Bronchial epithelial cell (primary cell): Measurements from ENCODE around the gene BCAS4. TPM values are rescaled to one million over a fixed set of nuclear protein-coding genes. Genes with fewer than 3 reads are reported as not detected.
"Not testable (repeated sequence)": the region's sequence is repeated elsewhere in the genome, so short reads cannot be mapped to it uniquely, and the experiment has no call there.

ENCODE experiments used
- DNase-seq: peaks from one replicate; pipeline ENCODE4 v3.0.0-alpha.2; 2010; ENCODE audit warnings: low read depth
- FAIRE-seq: peaks from 2 replicates; lab custom pipeline; 2011; peaks lifted over from hg19 to GRCh38; lab: Jason Lieb, UNC
- H3K27me3 ChIP-seq: 2 replicates; pipeline ENCODE4 v1.5.1; 2011; ENCODE audit warnings: low read length; ENCODE audit not compliant: control insufficient read depth, insufficient read depth
- H3K36me3 ChIP-seq: 2 replicates; pipeline ENCODE4 v1.5.1; 2011; ENCODE audit warnings: low read length; ENCODE audit not compliant: control insufficient read depth, insufficient read depth
- H3K4me3 ChIP-seq: 2 replicates; pipeline ENCODE4 v1.5.1; 2011; ENCODE audit warnings: mild to moderate bottlenecking, low read depth, low read length, control low read depth
- total RNA-seq: library from RNA; depleted of rRNA; stranded (reverse); fragments of >200 nt; gene quantifications from 2 replicates; pipeline ENCODE4 v1.2.1, GENCODE V29; 2014
- TF ChIP-seq, protein P1 (sequence below): IDR thresholded peaks from 2 replicates; pipeline ENCODE4 v1.5.1; 2011; ENCODE audit warnings: mild to moderate bottlenecking, moderate library complexity, low read length, control low read depth, inconsistent platforms; ENCODE audit not compliant: insufficient read depth, severe bottlenecking

BCAS4 gene
- total RNA-seq, 1 donor from 2014 or later: 5.5 TPM

DNA sequence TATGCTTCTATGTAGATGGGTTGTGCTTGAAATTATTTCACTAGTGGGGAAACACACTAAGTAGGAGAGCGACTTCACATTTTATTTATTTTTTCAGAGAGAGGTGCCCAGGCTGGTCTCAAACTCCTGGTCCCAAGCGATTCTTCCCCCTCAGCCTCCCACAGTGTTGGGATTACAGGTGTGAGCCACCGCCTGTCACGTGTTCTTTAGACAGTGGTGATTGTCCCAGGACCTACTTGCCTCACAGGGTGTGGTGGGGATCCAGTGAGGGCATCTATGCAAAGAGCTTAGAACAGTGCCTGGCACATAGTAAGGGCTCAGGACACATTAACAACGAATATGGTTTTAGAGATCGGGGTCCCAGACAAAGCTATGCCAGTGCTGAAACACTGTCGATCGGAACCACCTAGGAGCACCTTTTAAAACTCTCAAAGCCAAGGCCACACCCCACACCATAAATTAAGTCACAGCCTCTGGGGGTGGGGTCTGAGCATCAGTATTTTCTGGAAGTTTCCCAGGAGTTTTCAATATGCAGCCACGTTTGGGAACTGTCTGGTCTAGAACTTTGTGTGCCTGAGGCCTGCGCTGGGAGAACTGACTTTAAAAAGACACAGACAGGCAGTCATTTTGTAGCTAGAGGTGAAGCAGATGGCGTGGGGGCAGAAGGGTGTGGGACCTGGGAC, 4.8 kb upstream of the BCAS4 start:
- TF ChIP-seq, protein P1, sequence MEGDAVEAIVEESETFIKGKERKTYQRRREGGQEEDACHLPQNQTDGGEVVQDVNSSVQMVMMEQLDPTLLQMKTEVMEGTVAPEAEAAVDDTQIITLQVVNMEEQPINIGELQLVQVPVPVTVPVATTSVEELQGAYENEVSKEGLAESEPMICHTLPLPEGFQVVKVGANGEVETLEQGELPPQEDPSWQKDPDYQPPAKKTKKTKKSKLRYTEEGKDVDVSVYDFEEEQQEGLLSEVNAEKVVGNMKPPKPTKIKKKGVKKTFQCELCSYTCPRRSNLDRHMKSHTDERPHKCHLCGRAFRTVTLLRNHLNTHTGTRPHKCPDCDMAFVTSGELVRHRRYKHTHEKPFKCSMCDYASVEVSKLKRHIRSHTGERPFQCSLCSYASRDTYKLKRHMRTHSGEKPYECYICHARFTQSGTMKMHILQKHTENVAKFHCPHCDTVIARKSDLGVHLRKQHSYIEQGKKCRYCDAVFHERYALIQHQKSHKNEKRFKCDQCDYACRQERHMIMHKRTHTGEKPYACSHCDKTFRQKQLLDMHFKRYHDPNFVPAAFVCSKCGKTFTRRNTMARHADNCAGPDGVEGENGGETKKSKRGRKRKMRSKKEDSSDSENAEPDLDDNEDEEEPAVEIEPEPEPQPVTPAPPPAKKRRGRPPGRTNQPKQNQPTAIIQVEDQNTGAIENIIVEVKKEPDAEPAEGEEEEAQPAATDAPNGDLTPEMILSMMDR: no peak
- H3K4me3 ChIP-seq: no peak overlapping the region
- DNase-seq: no peak
- H3K36me3 ChIP-seq: no peaks in the 10 kb centered on the region
- no peak for FAIRE-seq
- H3K27me3 ChIP-seq: no peaks in the 10 kb centered on the region

DNA sequence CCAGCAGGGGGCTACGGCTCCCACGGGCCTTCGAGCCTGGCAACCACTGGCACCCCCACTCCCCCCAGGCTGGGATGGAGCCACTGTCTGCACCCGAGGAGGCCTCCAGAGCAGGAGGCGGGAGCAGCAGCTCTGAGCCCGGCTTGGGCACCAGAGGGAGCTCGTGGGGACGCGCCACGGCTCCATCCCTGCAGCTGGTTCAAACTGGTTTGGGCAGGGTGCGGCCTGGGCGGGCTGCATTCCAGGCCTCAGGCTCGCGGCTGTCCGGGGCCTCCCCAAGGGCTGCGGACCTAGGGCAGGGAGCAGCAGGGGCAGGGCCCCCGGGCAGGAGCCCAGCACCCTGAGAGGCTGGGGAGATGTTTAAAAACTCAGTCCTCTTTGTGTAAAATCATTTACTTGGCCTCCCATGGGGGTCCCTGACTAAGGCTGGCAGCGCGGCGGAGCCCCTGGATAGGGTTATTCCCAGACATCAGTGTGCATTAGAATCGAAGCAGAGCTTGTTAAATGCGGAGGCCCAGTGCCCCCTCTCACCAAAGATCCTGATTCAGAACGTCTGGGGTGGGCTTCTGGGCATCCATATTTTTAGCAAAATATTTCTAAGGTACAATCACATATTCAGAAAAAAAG, 4.1 kb upstream of the BCAS4 start:
- FAIRE-seq (no peak), DNase-seq (peak; percentile 76)
- no peaks in the 10 kb centered on the region for H3K36me3 ChIP-seq
- no peak overlapping the region for H3K4me3 ChIP-seq
- H3K27me3 ChIP-seq: no peaks in the 10 kb centered on the region
- TF ChIP-seq, protein P1: peak; percentile 95

DNA sequence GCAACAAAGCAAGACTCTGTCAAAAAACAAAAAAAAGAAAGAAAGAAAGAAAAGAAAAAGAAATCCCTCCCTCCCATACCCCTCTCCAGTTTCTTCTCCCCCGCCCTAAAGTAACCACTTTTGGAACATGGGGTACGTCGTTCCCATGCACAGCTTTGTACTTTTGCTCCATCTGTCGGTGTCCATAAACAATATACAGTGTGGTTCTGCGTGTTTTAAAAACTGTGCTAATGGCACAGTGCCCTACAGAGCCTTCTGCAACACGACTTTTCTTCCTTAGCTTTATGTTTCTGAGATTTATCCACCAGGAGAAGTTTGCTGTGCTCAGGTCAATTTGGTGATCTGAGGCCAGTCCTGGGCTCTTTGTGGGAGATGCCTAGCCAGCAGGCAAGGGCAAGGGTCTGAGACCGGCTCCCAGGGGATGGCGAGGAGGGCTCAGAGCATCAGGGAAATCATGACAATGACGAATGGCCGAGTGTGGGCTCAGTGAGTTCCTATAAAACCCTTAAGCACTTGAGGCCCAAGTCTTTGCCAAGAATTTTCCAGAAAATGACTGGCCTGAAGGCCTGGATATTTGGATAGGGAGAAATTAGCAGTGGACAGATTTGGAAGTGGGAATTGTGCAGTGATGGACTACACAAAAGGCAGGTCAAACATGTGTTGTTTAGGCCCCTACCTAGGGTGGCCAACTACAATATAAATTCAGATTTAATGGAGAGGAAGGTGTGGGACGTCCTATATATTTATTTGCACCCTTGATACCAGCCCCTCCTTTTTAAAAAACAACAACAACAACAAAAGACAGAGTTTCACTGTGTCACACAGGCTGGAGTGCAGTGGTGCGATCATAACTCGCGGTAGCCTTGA, 1.9 kb upstream of the BCAS4 start:
- Histone ChIP-seq H3K36me3 (no peaks in the 10 kb centered on the region), H3K27me3 (no peaks in the 10 kb centered on the region), H3K4me3 (no peak overlapping the region)
- TF ChIP-seq, protein P1: no peak
- DNase-seq: no peak
- FAIRE-seq: no peak

DNA sequence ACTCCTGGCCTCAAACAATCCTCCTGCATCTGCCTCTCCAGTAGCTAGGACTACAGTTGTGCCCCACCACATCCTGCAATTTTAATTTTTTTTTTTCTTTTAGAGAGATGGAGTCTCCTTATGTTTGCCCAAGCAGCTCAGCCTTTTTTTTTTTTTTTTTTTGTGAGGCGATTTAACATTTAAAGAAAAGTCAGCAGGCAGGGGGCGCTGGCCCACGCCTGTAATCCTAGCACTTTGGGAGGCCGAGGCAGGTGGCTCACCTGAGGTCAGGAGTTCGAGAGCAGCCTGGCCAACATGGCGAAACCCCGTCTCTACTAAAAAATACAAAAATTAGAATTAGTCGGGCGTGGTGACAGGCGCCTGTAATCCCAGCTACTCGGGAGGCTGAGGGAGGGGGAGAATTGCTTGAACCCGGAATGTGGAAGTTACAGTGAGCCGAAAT, 1.3 kb upstream of the BCAS4 start:
- H3K4me3 ChIP-seq, FAIRE-seq, DNase-seq, H3K27me3 ChIP-seq, H3K36me3 ChIP-seq: not testable (repeated sequence)
- TF ChIP-seq, protein P1: peak; percentile 35

DNA sequence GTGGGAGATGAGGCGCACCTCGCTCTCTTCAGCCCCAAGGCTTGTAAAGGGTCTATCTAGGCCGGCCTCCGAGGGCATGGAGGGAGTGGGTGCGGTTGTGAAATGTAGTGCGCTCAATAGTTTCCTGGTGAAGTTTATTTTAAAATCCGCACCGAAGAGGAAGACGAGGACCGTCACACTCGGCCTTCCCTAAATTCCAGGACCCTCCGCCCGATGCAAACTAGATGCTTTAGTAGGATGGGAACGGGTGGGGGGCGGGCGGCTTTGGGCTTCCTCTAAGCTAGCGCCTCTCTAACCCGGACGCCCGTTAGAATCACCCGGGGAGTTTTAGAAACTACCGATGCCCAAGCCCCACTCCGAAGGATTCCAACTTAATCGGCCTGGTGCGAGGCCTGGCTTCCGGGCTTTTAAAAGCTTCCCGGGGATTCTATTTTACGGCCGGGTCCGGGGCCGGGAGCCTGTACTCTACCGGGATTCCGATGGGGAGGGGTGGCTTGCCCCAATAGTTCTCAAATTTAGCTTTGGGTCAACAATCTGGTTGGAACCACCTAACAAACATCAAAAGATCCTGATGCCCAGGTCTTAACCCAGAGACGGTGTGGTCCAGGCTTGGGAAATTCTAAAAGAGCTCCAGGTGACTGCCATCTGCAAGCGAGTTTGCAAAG, 548 bp upstream of the BCAS4 start:
- Histone ChIP-seq H3K4me3 (no peak overlapping the region), H3K27me3 (no peaks in the 10 kb centered on the region), H3K36me3 (no peaks in the 10 kb centered on the region)
- no peak for FAIRE-seq
- DNase-seq: no peak
- TF ChIP-seq, protein P1: no peak
